Common myeloid progenitor, CD34-positive (primary cell): Measurements from ENCODE around the gene TMEM255B.
"Not testable (repeated sequence)": the region's sequence is repeated elsewhere in the genome, so short reads cannot be mapped to it uniquely, and the experiment has no call there.

Experiments used
- CTCF ChIA-PET: fragments of 350-600 bp; sonication (Branson Sonifier 250); formaldehyde crosslinking; loops from one replicate; lab custom pipeline; 2021; ENCODE audit warnings: antibody characterized with exemption; lab: Charles Lee
- POLR2A ChIA-PET: fragments of 350-600 bp; sonication (Branson Sonifier 250); formaldehyde crosslinking; loops from one replicate; lab custom pipeline; 2021; ENCODE audit warnings: antibody characterized with exemption; lab: Charles Lee
- DNase-seq, 3 donors: peaks; one replicate each; pipeline versions ENCODE4 v3.0.0 to v3.0.0-alpha.2; 2013
- H3K27ac ChIP-seq, 2 experiments: 1 replicate in 1 of 2; 2 replicates in 1 of 2; pipeline ENCODE4 v1.7.0; 2013; ENCODE audit warnings: inconsistent platforms in 2 of 2, low read length in 2 of 2, mild to moderate bottlenecking in 2 of 2, low read depth in 1 of 2, moderate library complexity in 1 of 2; ENCODE audit not compliant: severe bottlenecking in 2 of 2, insufficient read depth in 1 of 2, poor library complexity in 1 of 2
- H3K27me3 ChIP-seq, 5 experiments: replicated peaks in 2 of 5; 1 replicate in 3 of 5; 2 replicates in 2 of 5; pipeline versions ENCODE4 v1.6.1 to v1.7.0; 2013; ENCODE audit warnings: low read length in 4 of 5, mild to moderate bottlenecking in 2 of 5, moderate library complexity in 2 of 5, inconsistent platforms in 1 of 5; ENCODE audit not compliant: insufficient read depth in 5 of 5, control insufficient read depth in 4 of 5
- H3K36me3 ChIP-seq, 4 experiments: 1 replicate in 2 of 4; 2 replicates in 2 of 4; pipeline versions ENCODE4 v1.6.1 to v1.7.0; 2013; ENCODE audit warnings: low read length in 3 of 4, control low read depth in 1 of 4, mild to moderate bottlenecking in 1 of 4; ENCODE audit not compliant: control insufficient read depth in 4 of 4, insufficient read depth in 4 of 4
- H3K4me1 ChIP-seq, 4 experiments: 1 replicate in 3 of 4; 2 replicates in 1 of 4; pipeline versions ENCODE4 v1.6.1 to v1.7.1; 2013; ENCODE audit warnings: low read length in 3 of 4, mild to moderate bottlenecking in 3 of 4, control low read depth in 1 of 4, inconsistent platforms in 1 of 4, moderate library complexity in 1 of 4; ENCODE audit not compliant: control insufficient read depth in 4 of 4, insufficient read depth in 4 of 4; ENCODE audit errors: control extremely low read depth in 1 of 4
- H3K4me3 ChIP-seq, 7 experiments: 1 replicate in 4 of 7; 2 replicates in 3 of 7; pipeline versions ENCODE4 v1.5.1 to v1.7.0; 2013; ENCODE audit warnings: mild to moderate bottlenecking in 7 of 7, low read length in 6 of 7, moderate library complexity in 6 of 7, inconsistent platforms in 2 of 7, low read depth in 2 of 7, control low read depth in 1 of 7; ENCODE audit not compliant: insufficient read depth in 4 of 7, control insufficient read depth in 1 of 7; ENCODE audit errors: extremely low read depth in 1 of 7
- H3K9me3 ChIP-seq, 5 experiments: 1 replicate in 4 of 5; 2 replicates in 1 of 5; pipeline versions ENCODE4 v1.6.1 to v1.7.1; 2013; ENCODE audit warnings: low read length in 4 of 5, mild to moderate bottlenecking in 2 of 5, inconsistent platforms in 1 of 5, low read depth in 1 of 5, moderate library complexity in 1 of 5; ENCODE audit not compliant: control insufficient read depth in 4 of 5, insufficient read depth in 2 of 5; ENCODE audit errors: control extremely low read depth in 1 of 5
- WGBS: methylation state at CpG from one replicate; pipeline ENCODE4 v1.1.5; 2013; ENCODE audit not compliant: insufficient coverage; 5-methylcytosine and 5-hydroxymethylcytosine counted together

Gene TMEM255B

DNA sequence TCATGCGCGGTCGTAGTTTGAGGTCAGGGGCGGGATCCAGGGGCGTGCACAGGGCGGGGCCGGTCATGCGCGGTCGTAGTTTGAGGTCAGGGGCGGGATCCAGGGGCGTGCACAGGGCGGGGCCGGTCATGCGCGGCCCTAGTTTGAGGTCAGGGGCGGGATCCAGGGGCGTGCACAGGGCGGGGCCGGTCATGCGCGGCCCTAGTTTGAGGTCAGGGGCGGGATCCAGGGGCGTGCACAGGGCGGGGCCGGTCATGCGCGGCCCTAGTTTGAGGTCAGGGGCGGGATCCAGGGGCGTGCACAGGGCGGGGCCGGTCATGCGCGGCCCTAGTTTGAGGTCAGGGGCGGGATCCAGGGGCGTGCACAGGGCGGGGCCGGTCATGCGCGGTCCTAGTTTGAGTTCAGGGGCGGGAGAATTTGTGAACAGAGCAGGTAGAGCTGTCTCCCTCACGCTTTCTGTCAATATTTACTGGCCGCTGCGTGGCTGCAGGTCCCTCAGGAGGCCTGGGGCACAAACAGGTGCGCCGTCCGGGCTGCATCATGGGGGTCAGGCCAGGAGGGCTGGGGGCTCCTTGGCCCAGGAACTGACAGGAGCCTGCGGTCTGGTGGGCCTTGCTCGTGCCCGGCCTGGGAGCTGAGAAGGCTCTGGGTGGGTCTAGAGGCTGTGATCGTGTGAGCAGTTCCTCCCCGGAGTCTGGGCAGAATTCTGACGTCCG lies 32.8 kb upstream of the TMEM255B start:
- DNase-seq, H3K27ac ChIP-seq, CTCF ChIA-PET, POLR2A ChIA-PET, H3K36me3 ChIP-seq, H3K9me3 ChIP-seq: not testable (repeated sequence)
- Histone ChIP-seq H3K4me1 (peaks cover 0 to 13% (median 10%) of the 10 kb centered on the region in 4 experiments), H3K4me3 (peak overlapping the region; percentile 18 to 70 (median 51)), H3K27me3 (peaks cover 0 to 30% (median 9%) of the 10 kb centered on the region in 5 experiments)
- WGBS, result 85% methylated on average over 13 of the region's 54 CpGs

DNA sequence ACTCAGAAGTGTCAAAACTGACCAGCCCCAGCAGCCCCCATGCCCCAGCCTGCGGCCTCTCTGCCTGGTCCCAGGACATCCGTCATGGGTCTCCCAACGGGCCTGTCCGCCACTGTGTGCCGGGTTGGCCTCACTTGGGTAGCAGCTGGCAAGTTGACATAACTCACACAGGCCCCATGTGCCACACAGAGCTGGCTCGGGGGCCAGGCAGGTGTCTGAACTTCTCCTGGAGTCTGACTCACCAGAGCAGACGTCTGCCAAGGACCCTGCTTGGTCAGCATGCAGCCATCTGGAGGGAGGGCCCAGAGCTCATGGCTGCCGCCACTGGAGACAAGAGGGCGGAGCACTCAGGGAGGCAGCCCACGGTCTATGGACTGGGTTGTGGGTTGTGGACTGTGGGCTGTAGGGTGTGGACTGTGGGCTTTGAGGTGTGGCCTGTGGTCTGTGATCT lies 32.0 kb upstream of the TMEM255B start:
- peaks cover 0 to 5% (median 0%) of the 10 kb centered on the region in 5 experiments for H3K9me3 ChIP-seq
- ChIA-PET CTCF (no interaction called here), POLR2A (no interaction called here)
- no peak overlapping the region for H3K27ac ChIP-seq
- H3K36me3 ChIP-seq, result no peaks in the 10 kb centered on the region
- peaks cover 0 to 37% (median 11%) of the 10 kb centered on the region in 5 experiments for H3K27me3 ChIP-seq
- peak overlapping the region in 3 of 7 experiments; percentile 51 to 70 (median 54) for H3K4me3 ChIP-seq
- 99% methylated on average over 9 of the region's 10 CpGs for WGBS
- H3K4me1 ChIP-seq, result peaks cover 0 to 13% (median 11%) of the 10 kb centered on the region in 4 experiments
- DNase-seq, result no peak

DNA sequence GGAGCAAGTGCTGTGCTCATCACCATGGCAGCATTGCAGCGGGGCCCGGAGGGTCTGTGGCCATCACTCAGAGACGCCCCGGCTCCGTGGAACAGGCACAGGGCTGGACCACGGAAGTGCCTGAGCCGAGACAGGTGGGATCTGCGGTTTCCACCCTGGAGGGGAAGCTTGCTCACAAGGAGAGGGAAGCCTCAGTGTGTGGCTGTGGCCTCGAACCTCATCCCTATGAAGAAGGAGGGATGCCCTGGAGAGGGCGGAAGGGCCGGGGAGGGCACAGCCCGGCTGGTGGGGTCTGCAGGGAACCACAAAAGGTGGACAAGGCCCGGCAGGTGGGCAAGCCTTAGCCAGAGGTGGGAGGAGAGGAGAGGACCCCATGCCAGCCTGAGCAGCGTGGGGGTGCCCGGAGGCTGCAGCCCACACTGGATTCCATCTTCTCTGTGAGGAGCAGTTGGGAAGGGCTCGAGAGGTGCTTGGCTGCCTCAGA lies 30.4 kb upstream of the TMEM255B start:
- no peaks in the 10 kb centered on the region for H3K36me3 ChIP-seq
- H3K4me1 ChIP-seq, result peaks cover 0 to 21% (median 14%) of the 10 kb centered on the region in 4 experiments
- peaks cover 0 to 45% (median 8%) of the 10 kb centered on the region in 5 experiments for H3K27me3 ChIP-seq
- WGBS, result 94% methylated on average over 15 of the region's 16 CpGs
- no peak overlapping the region for H3K27ac ChIP-seq
- no peak for DNase-seq
- POLR2A ChIA-PET, result no interaction called here
- no peak overlapping the region for H3K4me3 ChIP-seq
- CTCF ChIA-PET, result interaction anchor here (1.0 to 1.5 kb wide), 3 partner anchors 10 to 220 kb away, joined by 3 to 4 read pairs (median 4); no protein-coding TSS in a partner anchor
- H3K9me3 ChIP-seq, result peaks cover 0 to 5% (median 0%) of the 10 kb centered on the region in 5 experiments

DNA sequence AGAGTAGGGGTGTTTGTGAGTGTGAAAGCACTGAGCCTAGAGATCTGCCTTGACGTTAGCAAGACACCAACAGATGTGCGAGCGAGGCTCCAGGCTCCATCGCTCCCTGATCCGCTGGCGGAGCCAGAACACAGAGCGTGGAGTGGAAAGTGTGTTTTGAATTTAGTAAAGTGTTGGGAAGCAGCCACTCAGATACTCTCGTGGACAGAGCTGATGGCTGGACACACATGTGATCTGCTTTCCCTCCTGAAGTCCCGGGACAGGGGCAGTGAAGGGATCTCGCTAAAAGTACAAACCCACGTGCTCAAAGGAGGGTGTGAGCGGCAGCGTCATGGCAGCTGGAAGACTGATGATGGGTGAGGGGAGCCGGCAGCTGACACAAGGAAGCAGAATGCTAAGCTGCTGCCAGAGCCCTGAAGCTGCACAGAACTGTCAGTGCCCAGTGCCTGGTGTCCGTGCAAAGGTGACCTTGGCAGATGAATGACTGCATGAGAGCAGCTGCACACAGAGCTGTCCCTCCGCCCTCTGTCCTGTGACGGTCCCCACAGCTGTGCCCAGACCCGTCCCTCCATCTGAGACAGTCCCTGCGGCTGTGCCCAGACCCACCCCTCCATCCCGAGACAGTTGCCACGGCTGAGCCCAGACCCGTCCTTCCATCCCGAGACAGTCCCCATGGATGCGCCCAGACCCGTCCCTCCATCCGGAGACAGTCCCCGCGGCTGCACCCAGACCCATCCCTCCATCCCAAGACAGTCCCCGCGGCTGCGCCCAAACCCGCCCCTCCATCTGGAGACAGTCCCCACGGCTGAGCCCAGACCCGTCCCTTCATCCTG lies 29.6 kb upstream of the TMEM255B start:
- H3K9me3 ChIP-seq, result peaks cover 0 to 5% (median 0%) of the 10 kb centered on the region in 5 experiments
- H3K4me1 ChIP-seq, result peaks cover 0 to 21% (median 13%) of the 10 kb centered on the region in 4 experiments
- no peaks in the 10 kb centered on the region for H3K36me3 ChIP-seq
- H3K4me3 ChIP-seq, result no peak overlapping the region
- WGBS, result 54% methylated on average over 29 of the region's 34 CpGs
- ChIA-PET CTCF (interaction anchor here (0.7 to 1.5 kb wide), 4 partner anchors 10 to 219 kb away, joined by 3 to 4 read pairs (median 4); no protein-coding TSS in a partner anchor), POLR2A (interaction anchor here (0.6 kb wide), 1 partner anchor 83 kb away, joined by 6 read pairs; no protein-coding TSS in a partner anchor)
- no peak for DNase-seq
- H3K27ac ChIP-seq, result no peak overlapping the region
- H3K27me3 ChIP-seq, result peaks cover 0 to 45% (median 8%) of the 10 kb centered on the region in 5 experiments

DNA sequence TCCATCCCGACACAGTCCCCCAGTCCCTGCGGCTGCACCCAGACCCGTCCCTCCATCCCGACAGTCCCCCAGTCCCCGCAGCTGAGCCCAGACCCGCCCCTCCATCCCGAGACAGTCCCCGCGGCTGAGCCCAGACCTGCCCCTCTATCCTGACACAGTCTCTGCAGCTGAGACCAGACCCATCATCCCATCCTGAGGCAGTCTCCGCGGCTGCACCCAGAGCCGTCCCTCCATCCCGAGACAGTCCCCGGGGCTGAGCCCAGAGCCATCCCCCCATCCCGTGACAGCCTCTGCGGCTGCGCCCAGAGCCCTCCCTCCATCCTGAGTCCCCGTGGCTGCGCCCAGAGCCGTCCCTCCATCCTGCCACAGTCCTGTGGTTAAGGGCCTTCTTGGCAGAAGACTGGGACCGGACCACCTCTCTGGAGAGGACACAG lies 28.8 kb upstream of the TMEM255B start:
- WGBS, result 33% methylated on average over 14 of the region's 21 CpGs
- CTCF ChIA-PET, result interaction anchor here (0.7 to 3.0 kb wide), 2 partner anchors 11 to 24 kb away, joined by 3 to 21 read pairs; no protein-coding TSS in a partner anchor
- no peak overlapping the region for H3K4me3 ChIP-seq
- POLR2A ChIA-PET, result interaction anchor here (0.6 kb wide), 1 partner anchor 83 kb away, joined by 6 read pairs; no protein-coding TSS in a partner anchor
- peaks cover 0 to 17% (median 7%) of the 10 kb centered on the region in 4 experiments for H3K4me1 ChIP-seq
- no peak for DNase-seq
- peaks cover 0 to 5% (median 0%) of the 10 kb centered on the region in 5 experiments for H3K9me3 ChIP-seq
- no peak overlapping the region for H3K27ac ChIP-seq
- peaks cover 0 to 48% (median 8%) of the 10 kb centered on the region in 5 experiments for H3K27me3 ChIP-seq
- no peaks in the 10 kb centered on the region for H3K36me3 ChIP-seq

DNA sequence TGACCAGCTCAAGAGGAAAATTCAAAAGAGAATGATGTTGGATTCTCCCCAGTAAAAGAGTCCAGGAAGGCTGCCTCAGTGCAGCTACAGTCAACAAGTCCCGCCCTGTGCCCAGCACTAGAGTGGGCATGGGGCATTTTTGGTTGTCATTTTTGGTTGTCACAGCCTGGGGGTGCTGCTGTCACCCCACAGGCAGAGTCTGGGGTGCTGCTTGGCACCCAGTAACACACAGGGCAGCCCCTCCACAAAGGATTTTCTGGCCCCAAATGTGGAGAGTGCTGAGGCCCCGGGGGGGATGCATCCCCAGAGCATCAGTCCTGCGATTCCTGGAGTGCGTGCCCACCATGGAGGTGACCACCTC lies 28.2 kb upstream of the TMEM255B start:
- CTCF ChIA-PET, result interaction anchor here (0.7 to 3.0 kb wide), 2 partner anchors 10 to 23 kb away, joined by 3 to 21 read pairs; no protein-coding TSS in a partner anchor
- POLR2A ChIA-PET, result no interaction called here
- WGBS, result 92% methylated on average over 4 of the region's 4 CpGs
- DNase-seq, result no peak
- H3K36me3 ChIP-seq, result no peaks in the 10 kb centered on the region
- H3K4me1 ChIP-seq, result peaks cover 0 to 17% (median 7%) of the 10 kb centered on the region in 4 experiments
- H3K9me3 ChIP-seq, result peaks cover 0 to 5% (median 0%) of the 10 kb centered on the region in 5 experiments
- no peak overlapping the region for H3K4me3 ChIP-seq
- H3K27me3 ChIP-seq, result peaks cover 0 to 48% (median 8%) of the 10 kb centered on the region in 5 experiments
- H3K27ac ChIP-seq, result no peak overlapping the region
